ENCODE measurements around the gene HDAC5.

Gene HDAC5

DNA sequence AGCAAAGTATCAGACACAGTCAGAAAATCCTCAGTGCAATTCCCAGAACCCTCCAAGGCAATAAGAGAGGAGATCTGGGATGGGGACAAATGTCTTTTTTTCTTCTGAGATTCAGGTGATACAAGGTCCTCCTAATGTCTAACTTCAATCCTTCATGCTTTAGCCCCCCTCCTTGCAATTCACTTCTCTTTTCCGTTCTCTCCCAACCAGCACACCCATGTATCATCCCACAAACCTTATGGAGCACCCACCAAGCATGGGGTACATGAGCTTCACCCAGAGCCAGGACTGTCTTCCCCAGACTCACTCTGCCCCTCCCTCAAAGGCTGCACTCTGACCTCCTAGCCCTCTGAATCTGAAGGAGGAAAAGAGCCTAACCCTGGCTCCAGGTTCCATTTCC is 10.1 kb downstream of the HDAC5 start:
- H3K4me3 ChIP-seq (replicated peaks in 1 of 2; ENCODE audit: low read depth in 2 of 2, low read length in 2 of 2): no peak overlapping the region
- TF ChIP-seq, protein P1, sequence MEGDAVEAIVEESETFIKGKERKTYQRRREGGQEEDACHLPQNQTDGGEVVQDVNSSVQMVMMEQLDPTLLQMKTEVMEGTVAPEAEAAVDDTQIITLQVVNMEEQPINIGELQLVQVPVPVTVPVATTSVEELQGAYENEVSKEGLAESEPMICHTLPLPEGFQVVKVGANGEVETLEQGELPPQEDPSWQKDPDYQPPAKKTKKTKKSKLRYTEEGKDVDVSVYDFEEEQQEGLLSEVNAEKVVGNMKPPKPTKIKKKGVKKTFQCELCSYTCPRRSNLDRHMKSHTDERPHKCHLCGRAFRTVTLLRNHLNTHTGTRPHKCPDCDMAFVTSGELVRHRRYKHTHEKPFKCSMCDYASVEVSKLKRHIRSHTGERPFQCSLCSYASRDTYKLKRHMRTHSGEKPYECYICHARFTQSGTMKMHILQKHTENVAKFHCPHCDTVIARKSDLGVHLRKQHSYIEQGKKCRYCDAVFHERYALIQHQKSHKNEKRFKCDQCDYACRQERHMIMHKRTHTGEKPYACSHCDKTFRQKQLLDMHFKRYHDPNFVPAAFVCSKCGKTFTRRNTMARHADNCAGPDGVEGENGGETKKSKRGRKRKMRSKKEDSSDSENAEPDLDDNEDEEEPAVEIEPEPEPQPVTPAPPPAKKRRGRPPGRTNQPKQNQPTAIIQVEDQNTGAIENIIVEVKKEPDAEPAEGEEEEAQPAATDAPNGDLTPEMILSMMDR (IDR thresholded peaks at IDR 0.05; ENCODE audit: low read depth, low read length): no peak
- DNase-seq (ENCODE audit: low read depth in 2 of 2): no peak

GRCh38 chr17:44112284-44113280 is 10.9 kb downstream of the HDAC5 start:
- TF ChIP-seq, protein P1 (IDR thresholded peaks at IDR 0.05; ENCODE audit: low read depth, low read length): no peak
- H3K4me3 ChIP-seq (replicated peaks in 1 of 2; ENCODE audit: low read depth in 2 of 2, low read length in 2 of 2): no peak overlapping the region
- no peak for DNase-seq (ENCODE audit: low read depth in 2 of 2)

DNA sequence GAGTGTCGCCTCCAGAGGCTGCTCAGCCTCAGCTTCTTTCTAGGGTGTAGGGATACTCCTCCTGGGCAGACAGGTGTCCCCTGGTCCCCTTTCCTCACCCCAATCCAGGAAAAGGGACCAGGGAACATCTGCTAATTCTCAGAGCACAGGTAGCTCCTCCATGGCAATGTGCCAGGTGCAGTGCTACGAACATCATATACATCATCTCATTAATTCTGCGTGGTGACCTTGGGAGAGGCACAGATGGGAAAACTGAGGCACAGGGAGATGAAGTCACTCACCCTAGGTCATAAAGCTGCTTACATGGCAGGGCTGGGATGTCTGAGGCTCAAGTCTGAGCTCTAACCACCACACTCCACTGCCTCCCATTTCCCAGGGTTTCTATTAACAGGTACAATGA is 11.7 kb downstream of the HDAC5 start:
- TF ChIP-seq, protein P1 (IDR thresholded peaks at IDR 0.05; ENCODE audit: low read depth, low read length): no peak
- no peak for DNase-seq (ENCODE audit: low read depth in 2 of 2)
- no peak overlapping the region for H3K4me3 ChIP-seq (replicated peaks in 1 of 2; ENCODE audit: low read depth in 2 of 2, low read length in 2 of 2)

DNA sequence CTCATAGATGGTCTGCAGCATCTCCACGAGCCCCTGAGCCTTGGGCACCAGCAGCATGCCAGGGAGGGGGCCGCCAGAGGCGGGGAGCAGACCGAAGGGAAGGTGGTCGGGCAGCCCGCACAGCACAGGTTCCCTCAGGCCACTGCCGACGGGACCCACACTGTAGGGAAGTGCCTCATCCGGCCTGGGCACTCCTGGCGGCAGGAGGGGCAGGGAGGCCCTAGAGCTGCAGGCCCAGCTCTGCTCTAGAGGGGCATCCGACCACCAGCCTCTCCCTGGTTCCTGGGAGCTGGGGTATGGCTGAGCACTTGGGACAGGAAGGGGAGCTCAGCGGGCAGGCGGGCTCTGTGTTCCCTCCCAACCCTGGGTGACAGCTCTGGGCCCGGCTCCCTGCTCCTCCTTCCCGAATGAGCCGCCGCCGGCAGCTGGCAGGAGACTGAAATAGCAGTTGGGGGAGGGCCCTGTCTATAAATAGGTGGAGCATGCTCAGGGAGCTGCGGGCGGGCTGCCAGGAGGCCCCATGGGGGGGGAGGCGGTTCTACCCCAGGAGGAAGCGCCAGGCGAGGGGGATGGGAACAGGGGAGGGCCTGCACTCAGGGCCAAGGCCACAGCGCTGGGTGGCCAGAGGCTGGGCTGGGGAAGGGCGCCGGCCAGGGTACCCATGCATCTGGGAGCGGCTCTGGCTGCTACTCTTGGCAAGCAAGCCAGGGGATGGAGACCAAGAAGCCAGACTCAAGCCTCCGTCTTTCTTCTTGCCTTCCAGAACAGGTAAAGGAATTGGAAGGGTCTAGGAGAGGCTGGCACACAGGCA is 12.4 kb downstream of the HDAC5 start:
- peak; percentile 90 to 97 for DNase-seq (ENCODE audit: low read depth in 2 of 2)
- TF ChIP-seq, protein P1 (IDR thresholded peaks at IDR 0.05; ENCODE audit: low read depth, low read length): peak; percentile 5
- H3K4me3 ChIP-seq (replicated peaks in 1 of 2; ENCODE audit: low read depth in 2 of 2, low read length in 2 of 2): peak overlapping the region; percentile 26 to 35

DNA sequence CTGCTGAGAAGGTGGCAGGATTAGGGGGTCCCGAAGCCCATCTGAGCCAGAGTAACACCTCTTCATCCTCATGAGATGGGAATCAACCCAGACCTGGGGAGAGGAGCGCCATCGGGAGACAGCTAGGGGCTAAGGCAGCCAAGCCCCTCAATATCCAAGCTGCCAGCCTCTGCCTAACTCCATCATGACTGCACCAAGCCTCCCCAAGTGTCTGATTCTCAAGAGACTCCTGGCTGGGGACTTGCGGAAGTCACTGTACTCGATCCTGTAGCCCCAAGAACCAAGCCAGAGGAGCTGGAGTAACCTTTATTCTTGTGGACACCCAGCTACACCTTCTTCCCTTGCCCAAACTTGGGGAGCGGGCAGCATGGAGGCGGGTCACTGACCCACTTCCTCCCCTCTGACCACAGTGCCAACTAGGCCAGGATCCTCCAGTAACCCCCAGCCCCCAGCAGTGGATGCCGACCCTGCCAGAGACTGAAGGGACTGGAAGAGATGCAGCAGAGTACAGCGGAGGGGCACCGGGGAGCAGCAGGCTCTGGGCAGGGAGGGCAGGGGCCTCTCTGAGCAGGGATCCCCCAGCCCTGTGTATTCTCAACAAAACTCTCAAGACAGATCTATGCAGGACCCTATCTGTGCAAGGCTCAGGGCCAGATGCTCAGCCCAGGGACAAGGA is 13.3 kb downstream of the HDAC5 start:
- TF ChIP-seq, protein P1 (IDR thresholded peaks at IDR 0.05; ENCODE audit: low read depth, low read length): no peak
- peak overlapping the region in 1 of 2 donors; percentile 26 for H3K4me3 ChIP-seq (replicated peaks in 1 of 2; ENCODE audit: low read depth in 2 of 2, low read length in 2 of 2)

DNA sequence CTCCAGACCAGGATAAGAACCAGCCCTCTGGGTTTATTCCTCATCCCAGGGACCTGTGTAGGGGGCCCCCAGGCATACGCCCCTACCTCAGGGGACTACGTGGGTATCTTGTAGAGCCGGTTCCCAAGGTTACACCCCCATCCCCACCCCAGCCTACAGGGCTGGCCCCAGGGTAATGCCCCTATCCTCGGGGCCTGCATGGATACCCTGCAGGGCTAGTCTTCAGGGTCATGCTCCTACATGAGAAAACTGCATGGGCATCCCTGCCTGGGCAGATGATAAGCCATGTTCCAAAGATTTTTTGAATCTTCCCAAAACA is 14.2 kb downstream of the HDAC5 start:
- TF ChIP-seq, protein P1 (IDR thresholded peaks at IDR 0.05; ENCODE audit: low read depth, low read length): no peak
- no peak overlapping the region for H3K4me3 ChIP-seq (replicated peaks in 1 of 2; ENCODE audit: low read depth in 2 of 2, low read length in 2 of 2)
- DNase-seq (ENCODE audit: low read depth in 2 of 2): no peak

More for the DNA sequence above, 13.3 kb downstream of the HDAC5 start:
- DNase-seq (ENCODE audit: low read depth in 2 of 2): no peak

All from cardiac fibroblast (primary cell).